ENCODE data around the gene INPP5D.
A peak's percentile ranks its signal among the peaks of the same experiment; 100 is the strongest.

INPP5D gene

DNA sequence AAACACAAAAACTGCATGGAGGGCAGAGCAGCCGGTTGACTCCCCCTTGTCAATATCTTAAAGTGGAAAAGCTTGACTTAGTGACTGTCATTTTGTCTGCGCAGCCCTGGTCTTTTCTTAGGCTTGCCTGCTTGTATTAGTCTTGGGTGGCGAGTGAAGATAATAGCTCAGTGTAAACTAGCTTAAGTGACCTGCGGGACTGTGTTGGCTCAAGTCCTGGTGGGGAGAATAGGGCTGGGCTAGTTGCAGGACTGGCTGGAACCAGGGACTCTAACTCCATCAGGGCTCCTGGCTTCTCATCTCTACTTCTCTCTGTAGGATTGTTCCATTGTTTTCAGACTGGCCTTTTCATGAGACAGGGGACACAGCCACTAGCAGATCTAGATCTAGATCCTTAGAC, 183.2 kb downstream of the INPP5D start:
- no peak for TF ChIP-seq POLR2A (IDR thresholded peaks at IDR 0.05; ENCODE audit: low read depth, low read length)
- no peak for TF ChIP-seq TAF1 (IDR thresholded peaks at IDR 0.05; ENCODE audit: borderline replicate concordance, low read depth, low read length)
- no peak for TF ChIP-seq POLR2AphosphoS5 (IDR thresholded peaks at IDR 0.05; ENCODE audit: low read depth, low read length)
- FAIRE-seq: no peak
- DNase-seq (ENCODE audit: insufficient read length): no peak

DNA sequence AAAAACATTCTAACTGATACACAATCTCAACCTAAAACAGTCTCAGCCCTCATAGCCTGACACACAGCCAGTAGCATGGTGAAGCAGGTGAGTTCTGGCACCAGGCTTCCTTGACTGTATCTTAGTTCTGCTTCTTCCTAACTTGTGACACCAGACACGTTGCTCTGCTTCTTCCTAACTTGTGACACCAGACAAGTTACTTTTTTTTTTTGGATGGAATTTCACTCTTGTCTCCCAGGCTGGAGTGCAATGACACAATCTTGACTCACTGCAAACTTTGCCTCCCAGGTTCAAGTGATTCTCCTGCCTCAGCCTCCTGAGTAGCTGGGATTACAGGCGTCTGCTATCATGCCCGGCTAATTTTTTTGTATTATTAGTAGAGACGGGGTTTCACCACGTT, 184.7 kb downstream of the INPP5D start:
- TF ChIP-seq POLR2AphosphoS5 (IDR thresholded peaks at IDR 0.05; ENCODE audit: low read depth, low read length) (no peak), TAF1 (IDR thresholded peaks at IDR 0.05; ENCODE audit: borderline replicate concordance, low read depth, low read length) (no peak), POLR2A (IDR thresholded peaks at IDR 0.05; ENCODE audit: low read depth, low read length) (no peak)
- DNase-seq (ENCODE audit: insufficient read length) (no peak), FAIRE-seq (no peak)

DNA sequence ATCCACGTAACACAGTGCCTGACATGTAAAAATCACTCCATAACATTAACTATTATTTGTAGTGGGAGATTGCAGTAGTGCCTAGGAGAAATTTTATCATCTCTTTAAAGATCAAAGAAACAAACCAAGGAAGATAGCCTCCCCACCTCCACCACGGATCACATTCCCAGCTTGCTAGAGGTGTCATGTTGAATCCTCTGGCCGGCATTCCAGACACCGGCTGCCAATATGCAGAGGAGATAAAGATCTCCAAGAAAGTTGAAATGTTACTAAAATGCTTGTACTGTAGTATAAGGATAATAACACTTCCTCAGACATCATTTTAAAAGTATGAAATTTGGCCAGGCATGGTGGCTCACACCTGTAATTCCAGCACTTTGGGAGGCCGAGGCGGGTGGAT, 185.3 kb downstream of the INPP5D start:
- DNase-seq (ENCODE audit: insufficient read length): no peak
- FAIRE-seq: no peak

DNA sequence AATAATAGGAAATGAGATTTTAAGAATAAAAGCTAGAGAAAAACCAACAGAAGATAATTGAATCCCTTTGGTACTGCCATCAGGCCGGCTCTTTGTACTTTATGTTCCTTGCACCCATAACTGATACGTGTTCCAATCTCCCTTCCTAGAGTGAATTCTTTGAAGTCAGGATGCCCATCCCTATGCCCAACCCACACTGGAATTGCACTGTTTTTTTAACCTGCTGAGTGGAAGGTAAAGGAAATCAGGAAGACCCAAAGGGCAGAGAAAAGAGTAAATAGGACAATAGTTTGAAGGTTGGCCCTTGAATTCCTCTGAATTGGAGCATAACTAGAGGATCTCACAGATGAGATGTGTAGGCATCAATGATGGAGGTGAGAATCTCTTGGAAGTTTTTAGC, 187.0 kb downstream of the INPP5D start:
- TF ChIP-seq POLR2AphosphoS5 (IDR thresholded peaks at IDR 0.05; ENCODE audit: low read depth, low read length): no peak
- no peak for TF ChIP-seq POLR2A (IDR thresholded peaks at IDR 0.05; ENCODE audit: low read depth, low read length)
- no peak for TF ChIP-seq TAF1 (IDR thresholded peaks at IDR 0.05; ENCODE audit: borderline replicate concordance, low read depth, low read length)
- FAIRE-seq: no peak
- DNase-seq (ENCODE audit: insufficient read length): no peak

More for the DNA sequence above, 185.3 kb downstream of the INPP5D start:
- no peak for TF ChIP-seq POLR2A (IDR thresholded peaks at IDR 0.05; ENCODE audit: low read depth, low read length)
- no peak for TF ChIP-seq TAF1 (IDR thresholded peaks at IDR 0.05; ENCODE audit: borderline replicate concordance, low read depth, low read length)
- TF ChIP-seq POLR2AphosphoS5 (IDR thresholded peaks at IDR 0.05; ENCODE audit: low read depth, low read length): no peak

DNA sequence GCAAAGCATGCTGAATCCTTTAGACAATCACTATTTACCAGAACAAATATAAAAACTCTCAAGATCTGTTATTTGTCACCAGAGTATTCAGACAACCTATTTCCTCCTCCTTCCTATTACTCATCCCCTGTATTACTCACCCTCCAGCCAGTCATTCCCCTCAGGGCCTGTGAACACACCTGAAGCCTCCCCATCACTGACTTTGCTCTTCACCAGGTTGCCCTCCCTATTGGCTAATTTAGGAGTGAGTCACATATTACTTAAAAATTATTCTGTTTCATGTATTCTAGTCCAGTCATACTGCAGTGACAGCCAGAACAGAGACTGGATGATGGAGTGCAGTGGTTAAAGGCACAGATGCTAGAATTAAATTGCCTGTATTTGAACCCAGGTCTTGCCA, 187.6 kb downstream of the INPP5D start:
- DNase-seq (ENCODE audit: insufficient read length) (no peak), FAIRE-seq (no peak)
- no peak for TF ChIP-seq TAF1 (IDR thresholded peaks at IDR 0.05; ENCODE audit: borderline replicate concordance, low read depth, low read length)

DNA sequence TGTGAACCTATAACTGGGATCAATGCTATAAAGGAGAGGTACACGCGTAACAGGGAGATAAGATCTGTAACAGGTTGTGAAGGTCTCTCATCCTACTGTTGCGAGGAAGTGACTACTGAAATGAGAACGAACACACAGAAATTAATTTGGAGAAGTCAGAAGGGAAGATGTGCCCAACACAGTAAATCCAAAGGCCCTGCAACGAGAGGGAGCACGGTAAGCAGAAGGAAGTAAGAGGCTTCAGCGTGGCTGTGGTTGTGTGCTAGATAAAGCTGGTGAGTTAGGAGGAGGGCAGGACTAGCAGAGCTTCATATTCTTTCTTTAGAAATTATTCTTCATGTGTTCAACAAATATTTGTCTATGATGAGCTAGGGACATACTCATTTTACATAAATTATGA, 188.9 kb downstream of the INPP5D start:
- DNase-seq (ENCODE audit: insufficient read length) (no peak), FAIRE-seq (no peak)
- TF ChIP-seq TAF1 (IDR thresholded peaks at IDR 0.05; ENCODE audit: borderline replicate concordance, low read depth, low read length) (no peak), POLR2AphosphoS5 (IDR thresholded peaks at IDR 0.05; ENCODE audit: low read depth, low read length) (no peak), POLR2A (IDR thresholded peaks at IDR 0.05; ENCODE audit: low read depth, low read length) (no peak)

DNA sequence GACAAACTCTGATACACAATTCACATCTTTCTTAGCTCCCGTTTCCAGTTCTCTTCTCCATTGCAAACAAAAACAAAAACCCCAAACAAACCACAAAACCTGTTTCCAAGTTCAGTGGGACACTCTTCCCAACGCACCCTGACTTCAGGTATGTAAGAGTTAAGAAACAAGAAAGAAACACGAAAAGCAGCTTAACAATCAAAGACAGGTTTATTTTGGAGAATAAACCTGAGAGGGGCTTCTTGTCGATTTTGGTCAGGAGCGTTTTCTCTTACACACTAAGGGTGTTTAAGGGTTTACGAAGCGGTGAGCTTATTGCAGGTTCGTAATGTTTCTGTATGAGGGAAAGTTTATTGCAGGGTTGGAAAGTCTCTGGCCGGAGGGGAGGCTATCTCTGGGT, 190.4 kb downstream of the INPP5D start:
- DNase-seq (ENCODE audit: insufficient read length): no peak
- TF ChIP-seq POLR2AphosphoS5 (IDR thresholded peaks at IDR 0.05; ENCODE audit: low read depth, low read length): no peak
- no peak for TF ChIP-seq TAF1 (IDR thresholded peaks at IDR 0.05; ENCODE audit: borderline replicate concordance, low read depth, low read length)
- no peak for TF ChIP-seq POLR2A (IDR thresholded peaks at IDR 0.05; ENCODE audit: low read depth, low read length)
- FAIRE-seq: peak; percentile 74

DNA sequence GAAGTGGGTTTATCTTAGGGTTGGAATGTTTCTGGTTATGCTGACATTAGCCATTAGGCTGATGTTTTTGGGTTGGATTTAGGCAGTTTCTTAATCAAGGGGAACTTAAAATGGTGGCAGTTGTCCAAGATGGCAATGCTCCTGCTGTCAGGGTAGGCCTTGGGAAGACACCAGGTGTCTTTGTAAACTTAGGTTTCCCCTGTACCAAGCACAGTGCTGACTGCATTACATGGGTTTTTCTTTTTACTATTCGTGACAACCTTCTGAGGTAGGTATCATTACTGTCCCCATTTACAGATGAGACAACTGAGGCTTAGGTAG, 190.8 kb downstream of the INPP5D start:
- FAIRE-seq (no peak), DNase-seq (ENCODE audit: insufficient read length) (no peak)
- TF ChIP-seq TAF1 (IDR thresholded peaks at IDR 0.05; ENCODE audit: borderline replicate concordance, low read depth, low read length): no peak
- no peak for TF ChIP-seq POLR2AphosphoS5 (IDR thresholded peaks at IDR 0.05; ENCODE audit: low read depth, low read length)
- no peak for TF ChIP-seq POLR2A (IDR thresholded peaks at IDR 0.05; ENCODE audit: low read depth, low read length)

DNA sequence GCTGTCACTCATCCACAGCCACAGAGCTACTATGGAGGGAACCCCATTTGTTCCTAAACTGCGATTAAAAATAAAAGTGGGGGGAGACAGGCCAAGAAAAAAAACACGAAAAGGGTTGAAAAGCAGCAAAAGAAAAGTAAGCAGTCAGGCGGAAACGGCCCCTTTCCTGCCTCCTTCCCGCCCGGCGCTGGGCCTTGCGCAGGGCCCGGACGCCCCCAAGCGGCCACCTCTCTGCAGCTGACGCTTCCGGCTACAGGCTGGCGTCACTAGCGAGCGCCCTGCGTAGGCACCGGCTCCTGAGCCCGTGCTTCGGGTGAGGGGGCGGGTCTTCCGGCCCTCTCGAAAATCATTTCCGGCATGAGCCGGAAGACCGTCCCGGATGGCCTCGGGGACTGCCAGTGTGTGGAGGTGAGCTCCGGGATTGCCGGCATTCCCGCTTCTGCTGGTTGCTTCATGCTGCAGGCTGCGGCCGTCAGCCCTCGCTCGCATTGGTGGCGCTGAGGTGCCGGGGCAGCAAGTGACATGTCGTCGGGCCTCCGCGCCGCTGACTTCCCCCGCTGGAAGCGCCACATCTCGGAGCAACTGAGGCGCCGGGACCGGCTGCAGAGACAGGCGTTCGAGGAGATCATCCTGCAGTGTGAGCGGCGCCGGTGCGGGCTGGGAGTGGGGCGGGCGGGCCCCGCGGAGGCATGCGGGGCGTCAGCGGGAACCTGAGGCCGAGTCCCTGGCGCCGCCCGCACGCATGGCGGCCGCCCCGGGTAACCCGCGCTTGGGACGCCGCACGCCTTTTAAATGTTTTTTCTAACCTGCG, 191.4 kb downstream of the INPP5D start, which contains the start of gene ATG16L1:
ATG16L1 (plus strand) TSS at position 368 of the 811 bp plus-strand sequence; CDS start at position 523, 155 bp downstream.
- peak; percentile 93 for TF ChIP-seq POLR2A (IDR thresholded peaks at IDR 0.05; ENCODE audit: low read depth, low read length)
- TF ChIP-seq TAF1 (IDR thresholded peaks at IDR 0.05; ENCODE audit: borderline replicate concordance, low read depth, low read length): peak; percentile 73; the same call in 1 of the 2 replicates
- TF ChIP-seq POLR2AphosphoS5 (IDR thresholded peaks at IDR 0.05; ENCODE audit: low read depth, low read length): peak; percentile 91
- peak; percentile 93 for FAIRE-seq
- DNase-seq (ENCODE audit: insufficient read length): peak; percentile 99

DNA sequence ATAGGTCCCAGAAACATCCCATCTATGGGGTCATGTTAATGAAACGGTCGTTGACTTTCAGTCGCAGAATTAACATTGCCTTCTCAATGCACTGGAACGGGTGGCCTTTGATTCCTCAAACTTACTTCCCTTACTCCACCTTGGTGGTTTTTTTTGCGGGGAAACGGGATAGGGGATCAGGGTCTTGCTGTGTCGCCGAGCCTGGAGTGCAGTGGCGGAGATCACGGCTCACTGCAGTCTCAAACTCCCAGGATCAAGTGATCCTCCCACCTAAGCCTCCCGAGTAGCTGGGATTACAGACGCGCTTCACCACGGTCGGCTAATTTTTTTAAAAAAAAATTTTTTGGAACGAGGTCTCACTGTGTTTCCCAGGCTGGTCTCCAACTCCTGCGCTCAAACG, 192.1 kb downstream of the INPP5D start:
- TF ChIP-seq POLR2AphosphoS5 (IDR thresholded peaks at IDR 0.05; ENCODE audit: low read depth, low read length) (no peak), POLR2A (IDR thresholded peaks at IDR 0.05; ENCODE audit: low read depth, low read length) (no peak)
- no peak for DNase-seq (ENCODE audit: insufficient read length)
- no peak for FAIRE-seq

DNA sequence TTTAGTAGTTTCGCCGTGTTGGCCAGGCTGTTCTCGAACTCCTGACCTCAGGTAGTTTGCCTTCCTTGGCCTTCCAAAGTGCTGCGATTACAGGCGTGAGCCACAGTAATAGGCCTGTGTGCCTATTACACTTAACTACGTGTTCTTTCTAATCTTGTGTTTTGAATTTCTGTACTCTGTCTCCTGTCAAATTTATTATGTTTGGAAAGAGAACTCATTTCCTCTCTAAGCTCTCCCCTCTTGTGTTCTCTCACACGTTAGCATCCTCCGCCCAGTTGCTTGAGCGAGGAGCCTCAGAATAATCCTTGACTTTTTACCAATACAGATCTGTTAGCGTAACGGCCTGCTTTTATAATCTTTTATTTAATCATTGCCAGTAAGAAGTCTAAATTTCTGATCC, 195.0 kb downstream of the INPP5D start:
- no peak for DNase-seq (ENCODE audit: insufficient read length)
- TF ChIP-seq POLR2A (IDR thresholded peaks at IDR 0.05; ENCODE audit: low read depth, low read length): no peak
- TF ChIP-seq POLR2AphosphoS5 (IDR thresholded peaks at IDR 0.05; ENCODE audit: low read depth, low read length): no peak
- TF ChIP-seq TAF1 (IDR thresholded peaks at IDR 0.05; ENCODE audit: borderline replicate concordance, low read depth, low read length): no peak
- no peak for FAIRE-seq

DNA sequence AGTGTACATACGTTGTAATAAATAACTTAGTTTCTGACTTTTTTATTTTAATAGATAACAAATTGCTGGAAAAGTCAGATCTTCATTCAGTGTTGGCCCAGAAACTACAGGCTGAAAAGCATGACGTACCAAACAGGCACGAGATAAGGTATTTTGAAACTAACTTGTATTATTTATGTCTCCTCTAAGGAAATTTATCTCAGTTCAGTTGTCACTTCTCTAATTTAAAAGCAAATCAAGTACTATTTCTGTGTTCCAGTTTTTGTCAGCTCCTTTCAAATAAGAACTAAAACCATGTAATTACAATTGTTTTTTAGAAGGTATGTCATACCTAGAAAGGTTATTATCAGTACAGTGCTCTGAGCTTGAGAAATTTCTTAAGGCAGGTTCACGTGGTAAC, 195.9 kb downstream of the INPP5D start:
- DNase-seq (ENCODE audit: insufficient read length) (no peak), FAIRE-seq (no peak)
- TF ChIP-seq POLR2A (IDR thresholded peaks at IDR 0.05; ENCODE audit: low read depth, low read length): no peak
- no peak for TF ChIP-seq TAF1 (IDR thresholded peaks at IDR 0.05; ENCODE audit: borderline replicate concordance, low read depth, low read length)
- TF ChIP-seq POLR2AphosphoS5 (IDR thresholded peaks at IDR 0.05; ENCODE audit: low read depth, low read length): no peak
